ENCODE results near the gene EYS.

GRCh38 chr6:63923139-63923739 lies 1783.8 kb downstream of the EYS start:
- TF ChIP-seq POLR2A (IDR thresholded peaks at IDR 0.05) (no peak), CTCF (IDR thresholded peaks at IDR 0.05) (peak; percentile 14 to 55 (median 51))

Measured in breast epithelium (tissue), 3 donors.